Activated naive CD8-positive, alpha-beta T cell treated with anti-CD3 and anti-CD28 coated beads for 36 hours (primary cell): ENCODE data around the gene AMOTL2. TPM values are rescaled to one million over a fixed set of nuclear protein-coding genes. Genes with fewer than 3 reads are reported as not detected.

Experiments used
- DNase-seq: peaks from one replicate; pipeline ENCODE4 v3.0.0; 2021
- H3K27ac Mint-ChIP-seq: one replicate; pipeline ENCODE4 v1.8.0; 2022; ENCODE audit warnings: mild to moderate bottlenecking, moderate library complexity, mixed read lengths
- H3K27me3 Mint-ChIP-seq: one replicate; pipeline ENCODE4 v1.8.0; 2022; ENCODE audit warnings: mild to moderate bottlenecking, mixed read lengths
- H3K36me3 Mint-ChIP-seq: one replicate; pipeline ENCODE4 v1.8.0; 2021; ENCODE audit warnings: mild to moderate bottlenecking, mixed read lengths
- H3K4me1 Mint-ChIP-seq: one replicate; pipeline ENCODE4 v1.8.0; 2021; ENCODE audit warnings: mixed read lengths
- H3K4me3 Mint-ChIP-seq: one replicate; pipeline ENCODE4 v1.8.0; 2022; ENCODE audit warnings: mild to moderate bottlenecking, moderate library complexity, mixed read lengths
- H3K9me3 Mint-ChIP-seq: one replicate; pipeline ENCODE4 v1.8.0; 2022; ENCODE audit warnings: mixed read lengths
- total RNA-seq, 2 experiments: library from RNA; stranded (reverse); gene quantifications; one replicate each; pipeline ENCODE4 v1.2.3, GENCODE V29; 2021

The AMOTL2 gene
- total RNA-seq, 2 experiments from 2014 or later = not detected

DNA sequence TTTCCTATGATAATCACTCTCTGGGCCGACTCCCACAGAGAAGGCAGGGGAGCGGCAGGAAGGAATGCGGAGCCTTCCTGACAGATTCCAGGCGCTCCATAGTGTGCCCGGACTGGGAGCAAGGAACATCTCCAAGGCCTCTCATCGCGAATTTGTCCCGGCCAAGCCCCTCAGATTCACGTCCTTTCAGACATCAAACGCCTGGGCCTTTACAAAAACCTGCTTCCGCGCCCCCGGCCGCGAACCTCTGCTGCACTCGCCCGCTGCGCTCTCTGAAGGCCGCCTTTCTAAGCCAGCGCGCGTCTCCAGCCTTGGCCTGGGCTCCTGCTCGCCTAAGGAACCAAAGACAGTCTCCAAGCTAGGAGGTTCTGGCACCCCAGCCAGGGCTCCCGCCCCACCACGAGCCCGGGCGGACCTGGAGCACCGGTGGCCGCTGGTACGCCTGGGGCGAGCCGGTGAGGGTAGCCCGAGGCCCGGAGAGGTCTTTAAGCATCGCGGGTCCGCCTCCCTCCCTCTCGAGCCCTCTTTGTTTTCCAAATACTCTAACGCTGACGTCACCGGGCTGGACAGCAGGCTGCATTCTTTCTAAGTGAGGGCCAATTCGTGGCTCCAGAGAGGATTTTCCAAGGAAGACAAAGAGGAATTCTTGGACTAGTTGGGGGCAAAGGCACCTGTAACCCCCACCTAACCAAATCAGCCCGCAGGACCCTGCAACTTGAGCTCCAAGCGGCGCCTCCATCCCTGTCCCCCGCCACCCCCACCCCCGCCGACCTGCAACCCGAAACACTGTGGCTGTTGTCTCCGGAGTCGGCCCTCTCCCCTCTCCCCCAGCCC lies 759 bp downstream of the AMOTL2 start:
- Mint-ChIP-seq H3K4me3 (peak overlapping the region; percentile 70), H3K9me3 (no peaks in the 10 kb centered on the region), H3K27ac (no peak overlapping the region), H3K4me1 (peaks cover 9% of the 10 kb centered on the region), H3K36me3 (no peaks in the 10 kb centered on the region), H3K27me3 (peaks cover 67% of the 10 kb centered on the region)
- DNase-seq = no peak

- Mint-ChIP-seq H3K27ac (no peak overlapping the region), H3K4me3 (no peak overlapping the region), H3K27me3 (peaks cover 61% of the 10 kb centered on the region), H3K9me3 (no peaks in the 10 kb centered on the region), H3K36me3 (no peaks in the 10 kb centered on the region), H3K4me1 (peaks cover 9% of the 10 kb centered on the region)
- DNase-seq = no peak
Observed at GRCh38 chr3:134372396-134373270, 1.6 kb downstream of the AMOTL2 start.

DNA sequence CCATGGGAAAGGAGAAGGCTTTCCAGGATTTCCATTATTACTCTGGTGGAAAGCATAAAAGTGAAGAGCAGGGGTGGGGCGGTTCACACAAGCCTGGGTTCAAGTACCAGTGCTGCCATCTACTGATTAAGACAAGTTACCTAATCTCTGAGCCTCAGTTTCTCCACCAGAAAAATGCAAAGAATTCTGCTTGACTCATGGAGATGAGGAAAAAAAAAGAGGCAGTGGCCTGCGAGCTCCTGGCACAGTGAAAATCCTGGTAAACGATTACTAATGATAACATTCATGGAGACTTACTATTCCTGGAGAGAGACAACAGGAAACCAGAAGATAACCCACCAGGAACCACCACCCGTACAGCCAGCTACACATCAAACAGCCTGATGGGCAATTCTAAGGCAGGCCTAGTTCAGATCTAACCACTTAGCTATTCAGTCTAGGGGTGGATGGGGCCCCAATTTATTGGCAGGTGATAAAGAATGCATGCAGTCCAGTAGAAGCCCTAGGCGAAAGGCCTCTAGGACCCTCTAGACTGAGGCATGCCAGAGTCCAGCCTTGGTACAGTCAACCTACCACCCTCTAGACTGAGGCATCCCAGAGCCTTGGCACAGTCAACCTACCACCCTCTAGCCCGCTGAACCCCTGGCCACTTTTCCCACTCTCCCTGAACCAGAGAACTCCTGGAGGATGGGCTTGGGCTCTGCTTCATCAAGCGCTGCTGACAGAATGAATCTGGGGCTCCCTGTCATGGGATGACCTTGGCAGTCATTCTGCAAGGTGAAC lies 2.5 kb downstream of the AMOTL2 start:
- H3K36me3 Mint-ChIP-seq = no peaks in the 10 kb centered on the region
- peaks cover 52% of the 10 kb centered on the region for H3K27me3 Mint-ChIP-seq
- DNase-seq = no peak
- H3K27ac Mint-ChIP-seq = no peak overlapping the region
- no peak overlapping the region for H3K4me3 Mint-ChIP-seq
- peaks cover 9% of the 10 kb centered on the region for H3K4me1 Mint-ChIP-seq
- H3K9me3 Mint-ChIP-seq = no peaks in the 10 kb centered on the region

DNA sequence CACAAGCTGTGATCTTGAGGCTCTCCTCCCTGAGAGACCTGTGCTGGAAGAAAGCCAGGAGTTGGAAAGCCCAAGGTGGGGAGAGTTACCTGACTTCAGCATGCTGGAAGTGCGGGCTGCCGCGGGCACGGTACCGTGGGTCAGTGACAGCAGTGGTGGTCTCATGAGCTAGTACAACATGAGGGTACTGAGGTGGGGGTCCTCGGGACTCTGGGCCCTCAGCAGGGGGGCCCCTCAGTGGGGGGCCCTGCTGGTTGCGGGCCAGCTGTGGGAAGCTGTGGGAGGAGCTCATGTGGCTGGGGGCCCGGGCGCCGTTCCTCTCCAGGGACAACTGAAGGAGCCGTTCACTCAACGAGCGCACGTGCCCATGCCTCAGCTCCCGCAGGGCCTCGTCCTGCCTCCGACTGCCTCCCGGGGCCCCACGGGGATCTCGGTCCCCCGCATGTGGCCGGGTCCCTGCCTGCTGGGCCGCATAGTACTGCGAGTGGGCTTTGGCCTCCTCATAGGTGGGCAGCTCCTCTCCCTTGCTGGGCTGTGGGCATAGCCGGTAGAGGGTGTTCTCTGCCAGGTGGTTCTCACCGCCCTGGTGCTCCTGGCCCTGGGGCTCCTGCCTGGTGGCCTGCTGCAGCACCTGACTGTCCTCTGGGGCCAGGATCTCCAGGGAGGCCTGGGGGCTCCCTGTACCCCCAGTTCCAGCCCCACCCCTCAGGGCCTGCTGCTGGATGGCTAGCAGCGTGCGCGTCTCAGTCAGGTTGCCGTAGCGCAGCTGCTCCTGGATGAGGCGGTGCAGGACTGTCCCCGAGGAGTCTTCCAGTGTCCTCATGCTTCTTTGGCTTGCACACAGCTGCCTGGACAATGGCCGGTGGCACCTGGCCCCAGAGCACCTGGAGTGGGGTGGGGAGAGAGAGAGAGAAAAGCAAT lies 3.4 kb downstream of the AMOTL2 start:
- Mint-ChIP-seq H3K9me3 (no peaks in the 10 kb centered on the region), H3K4me1 (peaks cover 9% of the 10 kb centered on the region), H3K36me3 (no peaks in the 10 kb centered on the region), H3K4me3 (no peak overlapping the region), H3K27ac (no peak overlapping the region), H3K27me3 (peaks cover 44% of the 10 kb centered on the region)
- no peak for DNase-seq

GRCh38 chr3:134369861-134370596 lies 4.2 kb downstream of the AMOTL2 start:
- H3K4me1 Mint-ChIP-seq = peaks cover 6% of the 10 kb centered on the region
- peaks cover 35% of the 10 kb centered on the region for H3K27me3 Mint-ChIP-seq
- H3K9me3 Mint-ChIP-seq = no peaks in the 10 kb centered on the region
- no peak for DNase-seq
- no peak overlapping the region for H3K4me3 Mint-ChIP-seq
- no peaks in the 10 kb centered on the region for H3K36me3 Mint-ChIP-seq
- no peak overlapping the region for H3K27ac Mint-ChIP-seq

GRCh38 chr3:134369231-134369741 lies 5.0 kb downstream of the AMOTL2 start:
- Mint-ChIP-seq H3K9me3 (no peaks in the 10 kb centered on the region), H3K27ac (no peak overlapping the region), H3K27me3 (peaks cover 29% of the 10 kb centered on the region), H3K4me1 (peaks cover 8% of the 10 kb centered on the region), H3K36me3 (no peaks in the 10 kb centered on the region), H3K4me3 (no peak overlapping the region)
- no peak for DNase-seq

- Mint-ChIP-seq H3K27me3 (peaks cover 24% of the 10 kb centered on the region), H3K27ac (no peak overlapping the region), H3K9me3 (no peaks in the 10 kb centered on the region)
Observed at GRCh38 chr3:134368751-134369105, 5.5 kb downstream of the AMOTL2 start.

DNA sequence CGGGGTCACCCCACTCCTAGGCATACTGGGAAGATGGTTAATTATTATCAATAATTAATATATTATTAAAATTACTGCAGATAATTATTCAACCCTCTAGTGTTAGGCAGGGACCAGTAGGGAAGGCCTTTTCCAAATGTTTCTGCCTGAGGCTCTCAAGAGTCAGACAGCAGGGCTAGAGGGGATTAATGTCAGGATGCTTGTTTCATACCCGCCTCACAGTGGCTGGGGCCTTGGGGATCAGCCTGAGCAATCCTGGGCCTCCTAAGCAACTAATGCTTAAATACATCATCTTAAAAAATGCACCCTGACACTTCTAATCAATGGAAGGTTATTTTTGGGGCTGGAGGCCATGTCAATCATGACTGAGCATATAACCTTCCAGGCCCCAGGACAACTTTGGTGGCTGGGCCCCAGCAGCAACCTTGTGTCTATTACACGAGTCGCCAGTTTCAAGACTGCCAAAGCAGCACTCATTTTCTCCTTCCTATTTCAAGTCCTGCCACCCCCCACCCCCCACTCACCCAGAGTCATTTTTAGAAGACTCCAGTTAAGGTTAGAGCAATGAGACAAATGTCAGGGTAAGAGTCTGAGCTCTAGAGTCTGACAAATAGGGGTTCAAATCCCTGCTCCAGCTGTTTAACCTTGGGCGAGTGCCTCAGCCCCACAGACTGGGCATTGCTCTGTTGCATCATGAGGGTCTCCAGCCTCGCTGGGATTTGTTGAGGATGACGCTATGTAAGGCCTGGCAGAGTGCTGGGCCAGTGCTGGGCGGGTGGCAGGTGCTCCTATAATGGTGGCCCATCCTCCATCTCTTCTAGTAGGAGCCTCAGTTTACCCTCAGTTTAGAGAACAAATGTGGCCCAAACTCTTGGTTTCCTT lies 6.1 kb downstream of the AMOTL2 start:
- Mint-ChIP-seq H3K27me3 (peaks cover 23% of the 10 kb centered on the region), H3K27ac (no peak overlapping the region)
- no peak for DNase-seq

More at GRCh38 chr3:134368751-134369105, 5.5 kb downstream of the AMOTL2 start:
- H3K4me3 Mint-ChIP-seq = no peak overlapping the region
- H3K4me1 Mint-ChIP-seq = peaks cover 9% of the 10 kb centered on the region
- no peak for DNase-seq
- no peaks in the 10 kb centered on the region for H3K36me3 Mint-ChIP-seq

GRCh38 chr3:134366928-134367811 lies 7.1 kb downstream of the AMOTL2 start:
- no peaks in the 10 kb centered on the region for H3K9me3 Mint-ChIP-seq
- peaks cover 15% of the 10 kb centered on the region for H3K4me1 Mint-ChIP-seq
- no peak overlapping the region for H3K27ac Mint-ChIP-seq
- peaks cover 15% of the 10 kb centered on the region for H3K27me3 Mint-ChIP-seq
- H3K36me3 Mint-ChIP-seq = no peaks in the 10 kb centered on the region
- DNase-seq = no peak
- no peak overlapping the region for H3K4me3 Mint-ChIP-seq

More for the DNA sequence above, 6.1 kb downstream of the AMOTL2 start:
- Mint-ChIP-seq H3K36me3 (no peaks in the 10 kb centered on the region), H3K4me1 (peaks cover 13% of the 10 kb centered on the region), H3K9me3 (no peaks in the 10 kb centered on the region), H3K4me3 (no peak overlapping the region)

DNA sequence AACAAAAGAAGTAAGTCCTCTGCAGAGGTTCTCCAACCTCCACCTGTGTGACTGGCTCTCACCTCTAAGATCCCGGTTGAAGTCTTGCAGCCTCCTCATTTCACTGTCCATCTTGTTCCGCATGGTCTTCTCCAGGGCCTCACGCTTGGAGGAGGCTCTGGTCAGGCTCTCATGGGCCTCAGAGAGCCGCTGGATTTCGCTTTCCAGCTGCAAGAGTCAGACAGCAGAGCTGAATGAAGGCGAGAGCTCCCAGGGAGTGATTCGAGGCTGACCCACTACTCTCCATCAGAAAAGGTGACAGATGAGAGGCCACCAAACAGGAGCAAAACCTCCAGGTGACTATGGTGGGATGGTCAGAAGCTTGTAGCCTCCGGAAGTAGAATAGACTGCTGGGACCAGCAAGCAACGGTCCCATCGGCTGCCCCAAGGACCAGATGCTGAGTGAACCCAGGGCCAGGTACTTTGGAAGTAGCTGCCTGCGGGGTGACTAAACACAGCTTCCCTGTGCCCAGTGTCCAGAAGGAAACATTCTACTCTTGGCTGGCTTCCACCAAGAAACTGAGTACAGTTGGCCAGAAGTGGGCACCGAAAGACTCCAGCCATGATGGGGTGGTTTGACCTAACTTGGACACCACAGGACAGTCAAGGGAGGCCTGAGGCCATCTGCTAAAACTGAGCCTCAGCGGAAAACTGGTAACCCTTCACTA lies 7.9 kb downstream of the AMOTL2 start:
- Mint-ChIP-seq H3K4me1 (peaks cover 15% of the 10 kb centered on the region), H3K9me3 (no peaks in the 10 kb centered on the region), H3K36me3 (no peaks in the 10 kb centered on the region), H3K27me3 (peaks cover 10% of the 10 kb centered on the region), H3K4me3 (no peak overlapping the region), H3K27ac (no peak overlapping the region)
- DNase-seq = no peak

GRCh38 chr3:134365766-134366065 lies 8.5 kb downstream of the AMOTL2 start:
- H3K27me3 Mint-ChIP-seq = peaks cover 7% of the 10 kb centered on the region
- no peak for DNase-seq
- H3K4me3 Mint-ChIP-seq = no peak overlapping the region
- no peaks in the 10 kb centered on the region for H3K36me3 Mint-ChIP-seq
- no peaks in the 10 kb centered on the region for H3K9me3 Mint-ChIP-seq
- H3K4me1 Mint-ChIP-seq = peaks cover 15% of the 10 kb centered on the region
- H3K27ac Mint-ChIP-seq = no peak overlapping the region
